Tibial artery (tissue), 4 donors: ENCODE results near the gene MEN1.
A peak's percentile ranks its signal among the peaks of the same experiment; 100 is the strongest.

Experiments used
- DNase-seq, 2 donors: peaks; one replicate each; pipeline ENCODE4 v3.0.0-alpha.2; 2019
- H3K27ac ChIP-seq, 2 donors: fragments of 200-600 bp; sonication (generic) in 1 of 2; 1 replicate in 1 of 2; 2 replicates in 1 of 2; pipeline ENCODE4 v1.5.1; 2018 to 2019; ENCODE audit warnings: mild to moderate bottlenecking in 1 of 2
- H3K27me3 ChIP-seq, 2 donors: fragments of 200-600 bp; sonication (generic) in 1 of 2; one replicate each; pipeline versions ENCODE4 v1.5.1 to v1.6.0; 2016 to 2019
- H3K36me3 ChIP-seq, 3 donors: fragments of 200-600 bp; sonication (generic) in 2 of 3; one replicate each; pipeline ENCODE4 v1.5.1; 2016 to 2019; ENCODE audit warnings: mild to moderate bottlenecking in 2 of 3
- H3K4me1 ChIP-seq, 4 donors: fragments of 200-600 bp; sonication (generic) in 2 of 4; 1 replicate in 3 of 4; 2 replicates in 1 of 4; pipeline ENCODE4 v1.5.1; 2016 to 2019
- H3K4me3 ChIP-seq, 2 donors: fragments of 200-600 bp; sonication (generic) in 1 of 2; 1 replicate in 1 of 2; 2 replicates in 1 of 2; pipeline ENCODE4 v1.5.1; 2018 to 2019; ENCODE audit warnings: mild to moderate bottlenecking in 2 of 2
- H3K9me3 ChIP-seq, 3 donors: fragments of 200-600 bp; sonication (generic) in 1 of 3; one replicate each; pipeline ENCODE4 v1.5.1; 2016 to 2019
- intact Hi-C: fragments of 100-400 bp; cut with DNase I; formaldehyde crosslinking; loops from one replicate; pipeline ENCODE4 v1.15.0; 2023; ENCODE audit warnings: low total_unique reads
- TF ChIP-seq, protein P1 (sequence below), 2 experiments: fragments of 200-600 bp in 1 of 2; fragments of 450-650 bp in 1 of 2; IDR thresholded peaks; one replicate each; pipeline ENCODE4 v1.5.1; 2017 to 2019; ENCODE audit warnings: antibody characterized with exemption in 2 of 2, mild to moderate bottlenecking in 1 of 2, moderate library complexity in 1 of 2

Gene MEN1

DNA sequence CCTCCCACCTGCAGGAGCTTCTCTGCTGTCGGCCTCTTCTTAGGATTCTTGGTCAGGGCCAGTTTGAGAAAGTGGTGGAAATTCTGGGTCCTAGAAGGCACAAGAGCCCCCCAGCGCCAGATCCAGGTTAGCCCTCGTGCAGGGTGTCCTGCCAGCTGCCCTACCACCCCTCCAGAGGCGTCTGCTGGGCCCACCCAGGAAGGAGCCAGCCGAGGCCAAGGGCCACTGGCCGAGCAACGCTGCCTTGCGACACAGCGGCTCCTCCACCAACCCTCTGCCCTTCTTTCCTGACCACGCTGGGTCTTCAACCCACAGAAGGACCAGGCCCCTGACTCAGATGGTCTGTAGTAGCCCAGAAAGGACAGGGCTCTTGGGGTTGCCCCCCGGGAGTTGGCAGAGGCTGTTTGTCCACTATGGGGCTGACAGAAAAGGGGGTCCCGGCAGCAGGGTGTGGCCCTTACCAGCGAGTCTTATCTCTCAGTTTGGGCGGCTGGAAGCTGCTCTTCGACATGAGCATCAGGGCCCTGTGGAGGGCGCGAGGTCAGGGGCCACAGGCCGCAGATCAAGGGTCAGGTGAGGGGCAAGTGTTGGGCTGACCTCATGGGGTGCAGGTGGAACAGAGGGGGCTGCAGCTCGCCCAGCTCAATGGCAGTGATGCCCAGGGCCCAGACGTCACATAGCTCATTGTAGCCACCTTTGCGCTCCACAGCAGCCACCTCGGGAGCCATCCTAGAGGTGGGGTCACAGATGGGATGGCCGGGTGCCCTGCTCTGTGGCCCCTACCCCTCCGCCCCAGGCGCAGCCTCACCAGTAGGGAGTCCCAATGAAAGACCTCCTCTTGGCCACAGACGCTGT, 9.8 kb downstream of the MEN1 start:
- TF ChIP-seq, protein P1, sequence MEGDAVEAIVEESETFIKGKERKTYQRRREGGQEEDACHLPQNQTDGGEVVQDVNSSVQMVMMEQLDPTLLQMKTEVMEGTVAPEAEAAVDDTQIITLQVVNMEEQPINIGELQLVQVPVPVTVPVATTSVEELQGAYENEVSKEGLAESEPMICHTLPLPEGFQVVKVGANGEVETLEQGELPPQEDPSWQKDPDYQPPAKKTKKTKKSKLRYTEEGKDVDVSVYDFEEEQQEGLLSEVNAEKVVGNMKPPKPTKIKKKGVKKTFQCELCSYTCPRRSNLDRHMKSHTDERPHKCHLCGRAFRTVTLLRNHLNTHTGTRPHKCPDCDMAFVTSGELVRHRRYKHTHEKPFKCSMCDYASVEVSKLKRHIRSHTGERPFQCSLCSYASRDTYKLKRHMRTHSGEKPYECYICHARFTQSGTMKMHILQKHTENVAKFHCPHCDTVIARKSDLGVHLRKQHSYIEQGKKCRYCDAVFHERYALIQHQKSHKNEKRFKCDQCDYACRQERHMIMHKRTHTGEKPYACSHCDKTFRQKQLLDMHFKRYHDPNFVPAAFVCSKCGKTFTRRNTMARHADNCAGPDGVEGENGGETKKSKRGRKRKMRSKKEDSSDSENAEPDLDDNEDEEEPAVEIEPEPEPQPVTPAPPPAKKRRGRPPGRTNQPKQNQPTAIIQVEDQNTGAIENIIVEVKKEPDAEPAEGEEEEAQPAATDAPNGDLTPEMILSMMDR (IDR thresholded peaks at IDR 0.05), result no peak
- Histone ChIP-seq H3K9me3 (no peaks in the 10 kb centered on the region), H3K27ac (peak overlapping the region in 1 of 2 donors; percentile 89), H3K36me3 (peaks cover 10 to 64% (median 17%) of the 10 kb centered on the region in 3 donors), H3K4me1 (peaks cover 0 to 26% (median 20%) of the 10 kb centered on the region in 4 donors), H3K27me3 (no peaks in the 10 kb centered on the region), H3K4me3 (no peak overlapping the region)
- intact Hi-C loops, result no loop called here
- no peak for DNase-seq

DNA sequence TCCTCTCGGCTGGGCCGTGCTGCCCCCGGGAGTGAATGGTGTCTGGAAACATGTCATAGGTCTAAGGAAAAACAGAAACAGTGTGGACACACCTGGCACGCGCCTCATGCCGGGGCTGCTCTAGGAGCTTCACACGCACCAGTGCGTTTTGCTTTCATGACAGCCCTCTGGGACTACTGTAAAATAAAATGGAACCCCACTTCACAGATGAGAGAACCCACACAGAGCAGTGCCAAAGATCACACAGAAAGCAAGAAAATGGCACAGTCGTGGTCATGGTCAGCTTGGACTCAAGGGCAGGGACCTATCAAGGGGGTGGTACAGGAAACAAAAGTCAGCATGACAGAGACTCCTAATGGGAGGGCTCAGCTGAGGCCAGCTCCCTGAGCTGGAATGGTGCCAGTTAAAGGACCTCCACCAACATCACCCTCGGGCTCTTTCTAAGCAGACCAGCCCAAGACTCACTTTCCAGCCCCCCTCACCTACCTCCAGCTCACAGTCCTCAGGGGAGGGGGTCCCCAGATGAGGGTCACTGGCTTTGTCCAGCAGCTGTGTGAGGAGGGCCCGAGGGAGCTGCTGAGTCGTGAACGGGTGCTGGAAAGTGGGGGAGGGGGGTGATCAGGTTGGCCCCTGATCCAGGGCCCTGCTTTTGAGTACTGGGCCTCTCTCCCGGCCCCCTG, 10.6 kb downstream of the MEN1 start:
- Histone ChIP-seq H3K27me3 (no peaks in the 10 kb centered on the region), H3K4me1 (peaks cover 0 to 25% (median 19%) of the 10 kb centered on the region in 4 donors), H3K36me3 (peaks cover 10 to 64% (median 14%) of the 10 kb centered on the region in 3 donors), H3K27ac (no peak overlapping the region), H3K4me3 (no peak overlapping the region), H3K9me3 (no peaks in the 10 kb centered on the region)
- no peak for DNase-seq
- intact Hi-C loops, result no loop called here
- TF ChIP-seq, protein P1 (IDR thresholded peaks at IDR 0.05), result no peak

DNA sequence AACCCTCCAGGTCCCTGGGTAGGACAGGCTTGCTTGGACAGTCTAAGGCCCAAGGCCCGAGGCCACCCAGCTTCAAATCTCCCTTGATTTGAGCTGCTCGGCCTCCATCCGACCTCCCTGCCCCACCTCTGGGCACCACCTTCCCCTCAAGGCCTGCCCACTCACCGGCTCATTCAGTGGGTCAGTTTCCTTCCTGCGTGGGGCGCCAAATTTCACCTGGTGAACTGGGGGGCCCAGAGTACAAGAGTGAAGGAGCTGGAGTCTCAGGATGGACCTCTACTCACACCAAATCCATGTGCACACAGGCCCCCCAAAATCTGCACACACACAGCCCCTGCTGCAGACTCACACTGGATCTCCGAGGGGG, 11.1 kb downstream of the MEN1 start:
- H3K27ac ChIP-seq, result no peak overlapping the region
- H3K27me3 ChIP-seq, result no peaks in the 10 kb centered on the region
- peaks cover 0 to 20% (median 14%) of the 10 kb centered on the region in 4 donors for H3K4me1 ChIP-seq
- H3K9me3 ChIP-seq, result no peaks in the 10 kb centered on the region
- intact Hi-C loops, result no loop called here
- no peak for DNase-seq
- TF ChIP-seq, protein P1 (IDR thresholded peaks at IDR 0.05), result no peak
- no peak overlapping the region for H3K4me3 ChIP-seq
- peaks cover 10 to 60% (median 14%) of the 10 kb centered on the region in 3 donors for H3K36me3 ChIP-seq

DNA sequence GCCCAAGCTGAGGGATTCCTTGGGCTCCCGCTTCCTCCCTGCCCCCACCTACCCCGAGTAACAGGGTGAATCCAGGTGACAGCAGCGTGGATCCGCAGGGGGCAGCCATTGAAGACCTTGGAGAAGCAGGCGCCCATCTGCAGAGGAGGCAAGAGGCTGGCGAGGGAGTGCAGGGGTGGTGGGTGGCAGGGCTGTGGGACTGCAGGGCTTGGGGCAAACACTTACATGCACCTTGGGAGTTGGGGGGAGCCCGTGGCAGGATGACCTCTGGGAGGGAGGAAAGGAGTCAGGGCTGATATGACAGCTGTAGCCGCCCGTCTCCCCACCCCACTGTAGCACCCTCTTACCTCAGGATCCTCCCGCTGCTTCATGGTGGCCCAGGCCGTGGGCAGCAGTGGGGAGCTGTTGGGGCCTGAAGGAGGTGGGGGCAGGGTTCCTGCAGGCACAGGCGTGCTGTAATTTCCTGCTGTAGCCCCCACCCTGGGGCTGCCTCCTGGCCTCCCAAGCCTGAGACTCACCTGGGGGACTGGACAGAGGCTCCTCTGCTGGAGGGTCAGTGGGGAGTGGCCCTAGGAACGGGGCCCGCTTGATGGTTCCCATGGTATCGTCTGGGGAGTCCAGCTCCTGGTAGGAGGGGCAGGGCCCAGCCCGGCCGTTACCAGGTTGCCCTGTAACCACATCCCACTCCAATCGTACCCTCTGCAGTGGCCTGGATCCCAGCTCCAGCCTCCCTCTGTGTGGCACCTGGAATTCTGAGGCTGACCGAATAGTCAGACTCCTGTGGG, 13.4 kb downstream of the MEN1 start:
- intact Hi-C loops, result no loop called here

More for the DNA sequence above, 13.4 kb downstream of the MEN1 start:
- H3K4me3 ChIP-seq, result no peak overlapping the region
- DNase-seq, result no peak
- TF ChIP-seq, protein P1 (IDR thresholded peaks at IDR 0.05), result no peak
- no peaks in the 10 kb centered on the region for H3K9me3 ChIP-seq
- H3K4me1 ChIP-seq, result peaks cover 0 to 3% (median under 1%) of the 10 kb centered on the region in 4 donors
- peaks cover 10 to 74% (median 14%) of the 10 kb centered on the region in 3 donors for H3K36me3 ChIP-seq
- H3K27ac ChIP-seq, result no peak overlapping the region
- no peaks in the 10 kb centered on the region for H3K27me3 ChIP-seq
